ENCODE results near the gene KRTAP3-3.
"Not testable (repeated sequence)": the region's sequence is repeated elsewhere in the genome, so short reads cannot be mapped to it uniquely, and the experiment has no call there.

Gene KRTAP3-3

DNA sequence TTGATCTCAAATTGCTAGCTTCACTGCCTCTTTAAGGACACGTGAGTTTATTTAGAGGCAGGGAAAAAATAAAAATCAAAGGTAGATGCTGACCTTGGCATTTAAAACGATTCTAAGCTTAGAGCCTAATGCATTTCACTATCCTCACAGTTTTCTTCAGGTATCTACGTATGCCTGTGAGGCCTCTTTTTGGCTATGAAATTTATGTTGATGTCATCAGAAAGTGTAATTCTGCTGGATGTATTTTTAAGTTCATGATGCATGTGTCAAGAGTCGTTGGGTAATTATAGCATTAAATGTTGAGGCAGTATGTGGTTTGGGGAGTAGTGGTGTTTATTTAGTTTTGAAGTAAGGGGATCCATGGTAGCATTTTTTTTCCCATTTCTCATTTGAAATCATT lies 10.0 kb upstream of the KRTAP3-3 start:
- no peak for DNase-seq

DNA sequence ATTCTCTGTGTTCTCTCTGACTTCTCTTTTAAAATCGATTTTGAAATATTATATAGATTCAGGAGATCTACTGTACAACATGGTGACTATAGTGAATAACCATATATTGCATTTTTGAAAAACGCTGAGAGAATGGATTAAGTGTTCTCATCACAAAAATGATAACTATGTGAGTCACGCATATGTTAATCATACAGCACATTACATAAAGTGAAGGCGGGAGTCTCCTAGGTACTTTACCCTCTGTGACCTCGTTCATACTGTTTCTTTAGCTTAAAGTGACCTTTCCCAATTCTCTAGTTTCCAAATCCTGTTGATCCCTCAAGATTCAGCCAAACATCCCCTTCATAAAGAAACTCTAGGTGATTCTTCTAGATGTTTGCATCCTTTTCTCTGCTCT lies 8.8 kb upstream of the KRTAP3-3 start:
- DNase-seq, result no peak

DNA sequence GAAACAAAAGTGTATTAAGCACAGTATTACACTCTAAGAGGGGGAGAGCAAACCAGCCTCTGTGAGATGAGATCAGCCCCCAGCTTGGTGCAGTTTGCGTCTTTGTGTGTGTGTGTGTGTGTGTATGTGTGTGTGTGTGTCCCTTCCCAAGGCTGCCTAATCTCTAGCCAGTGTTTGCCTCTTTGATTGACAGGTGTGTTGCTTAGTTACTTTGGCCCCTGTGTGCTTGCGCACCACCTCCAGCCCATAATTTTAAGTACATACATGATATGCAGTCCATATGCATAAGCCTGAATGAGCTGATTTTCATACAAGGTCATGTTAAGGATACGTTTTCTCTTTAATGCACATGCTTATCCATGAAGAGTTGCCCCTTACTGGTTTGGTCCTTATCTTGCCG lies 7.8 kb upstream of the KRTAP3-3 start:
- DNase-seq, result no peak

DNA sequence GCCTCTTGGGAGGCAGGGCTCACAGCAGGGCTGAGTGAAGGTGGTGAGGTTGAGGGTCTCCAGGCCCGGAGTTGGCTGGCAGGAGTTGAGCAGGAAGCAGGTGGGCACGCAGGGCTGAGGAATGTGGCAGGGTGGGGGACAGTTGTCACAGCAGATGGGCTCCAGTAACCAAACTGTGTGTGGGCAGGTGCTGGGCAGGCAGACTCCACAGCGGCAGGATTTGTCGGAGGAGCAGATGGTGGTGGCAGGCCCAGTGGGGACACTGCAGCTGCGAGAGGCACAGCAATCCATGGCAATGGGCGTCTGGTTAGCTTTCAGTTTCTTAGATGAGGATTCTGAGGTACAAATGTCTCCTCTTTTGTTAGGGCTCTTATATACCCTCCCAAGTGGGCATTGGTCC lies 5.6 kb upstream of the KRTAP3-3 start, which contains the start of gene KRTAP3-2:
Gene KRTAP3-2, minus strand, starts transcription at position 344 of the 400 bp plus-strand sequence. Its CDS starts 53 bp downstream, at position 291.
- not testable (repeated sequence) for DNase-seq

DNA sequence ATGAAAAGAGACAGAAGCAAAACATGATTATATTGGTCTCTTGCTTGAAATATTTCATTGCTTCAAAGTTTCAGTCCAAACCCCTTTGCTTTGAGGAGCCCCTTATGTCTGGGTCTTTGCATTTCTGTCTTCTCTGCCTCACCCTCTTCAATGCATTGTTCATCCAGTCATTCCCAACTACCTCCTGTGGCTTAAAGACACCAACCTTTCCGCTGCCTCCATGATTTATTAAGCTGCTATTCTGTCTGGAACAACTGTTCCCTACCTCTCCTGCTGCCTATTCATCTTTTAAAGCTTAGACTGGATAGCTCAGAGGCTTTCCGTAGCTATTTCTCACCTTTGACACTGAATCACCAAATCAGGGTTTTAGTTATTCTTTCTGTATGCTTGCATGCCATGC lies 3.4 kb upstream of the KRTAP3-3 start:
- DNase-seq, result peak; percentile 78

DNA sequence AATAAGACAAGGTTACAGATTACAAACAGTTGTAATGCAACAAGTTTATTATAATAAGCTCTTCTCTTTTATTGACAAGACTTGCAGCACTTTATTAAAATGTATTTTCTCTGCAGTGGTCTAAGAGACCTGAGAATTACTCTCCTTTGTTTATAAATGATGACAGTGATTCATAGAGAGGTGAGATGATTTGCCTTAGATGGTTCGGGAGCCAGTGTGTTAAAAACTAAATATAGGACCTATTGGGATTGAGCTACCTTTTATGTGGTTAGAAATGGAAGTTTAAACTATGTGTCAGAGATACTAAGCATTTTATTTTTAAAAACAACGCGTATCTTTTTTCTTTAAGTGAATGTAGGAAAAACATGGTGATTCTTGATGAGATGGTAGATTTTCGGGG lies 2.9 kb upstream of the KRTAP3-3 start:
- no peak for DNase-seq

DNA sequence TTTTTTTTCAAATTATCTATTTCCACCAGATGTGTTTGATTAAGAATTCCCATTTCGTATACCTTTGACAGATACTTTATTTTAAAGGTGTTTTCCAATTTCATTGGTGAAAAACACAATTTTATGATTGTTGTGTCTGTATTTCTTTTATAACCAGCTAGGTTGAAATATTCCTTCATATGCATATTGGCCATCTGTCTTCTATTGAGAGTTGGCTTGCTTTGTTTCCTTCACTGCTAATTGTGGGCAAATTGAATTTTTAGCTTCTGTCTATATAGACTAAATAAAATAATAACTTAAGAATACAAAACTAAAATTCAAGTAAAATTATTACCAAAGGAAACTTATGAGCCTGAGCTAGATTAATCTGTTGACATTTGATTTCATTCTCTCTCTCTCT lies 1.2 kb upstream of the KRTAP3-3 start:
- no peak for DNase-seq

DNA sequence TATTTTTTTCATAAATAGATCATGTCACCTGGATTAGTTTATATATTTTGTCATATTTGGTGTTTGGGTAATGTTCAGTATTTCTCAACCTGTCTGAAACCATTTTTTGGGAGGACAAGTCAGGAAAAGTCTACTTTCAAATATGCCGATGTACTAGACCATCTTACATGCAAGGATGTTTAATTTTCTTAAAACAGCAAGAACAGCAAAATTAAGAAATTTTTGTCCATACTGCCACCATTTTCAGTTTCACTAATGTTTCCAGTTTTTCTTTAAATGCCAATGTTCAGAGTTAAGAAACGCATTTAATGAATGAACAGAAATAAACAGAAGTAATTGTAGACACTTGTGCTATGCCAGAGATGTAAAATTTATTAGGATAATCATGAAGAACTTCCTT lies 880 bp downstream of the KRTAP3-3 start:
- DNase-seq, result no peak

DNA sequence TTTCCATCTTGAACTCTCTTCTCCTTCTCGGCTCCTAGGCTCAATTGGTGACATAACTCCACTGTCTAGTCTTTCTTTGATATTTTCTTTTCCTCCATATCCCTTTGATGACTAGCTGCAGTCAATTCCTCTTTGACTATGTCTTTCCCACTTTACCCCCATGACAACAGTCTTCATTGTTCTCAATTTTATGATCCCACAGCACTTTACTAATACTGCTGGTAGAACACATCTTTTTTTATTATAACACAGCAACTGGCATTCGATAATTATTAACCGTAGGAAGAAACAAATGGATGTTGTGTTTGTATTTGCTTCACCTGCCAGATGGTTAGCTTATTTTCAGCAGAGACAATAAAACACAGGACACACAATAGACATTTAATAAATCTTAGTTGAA lies 1.3 kb downstream of the KRTAP3-3 start:
- no peak for DNase-seq

DNA sequence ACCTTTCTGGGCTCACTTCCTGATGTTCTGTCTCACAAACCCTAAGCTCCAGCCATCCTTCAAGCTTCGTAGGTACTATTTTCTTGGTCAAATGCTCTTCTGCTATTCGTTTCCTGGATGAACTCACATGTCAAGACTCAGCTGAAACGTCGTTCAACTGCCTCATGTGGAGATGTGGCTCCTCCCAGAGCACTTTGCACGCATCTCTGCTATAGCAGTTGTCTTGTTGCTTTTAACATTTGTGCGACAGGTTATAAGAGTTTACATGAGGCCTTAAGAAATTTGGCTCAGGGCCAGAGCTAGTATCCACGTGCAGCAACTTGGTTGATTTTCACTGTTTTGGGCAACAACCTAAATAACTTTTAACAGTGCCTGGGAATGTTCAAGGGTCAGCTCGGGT lies 7.0 kb downstream of the KRTAP3-3 start:
- no peak for DNase-seq

DNA sequence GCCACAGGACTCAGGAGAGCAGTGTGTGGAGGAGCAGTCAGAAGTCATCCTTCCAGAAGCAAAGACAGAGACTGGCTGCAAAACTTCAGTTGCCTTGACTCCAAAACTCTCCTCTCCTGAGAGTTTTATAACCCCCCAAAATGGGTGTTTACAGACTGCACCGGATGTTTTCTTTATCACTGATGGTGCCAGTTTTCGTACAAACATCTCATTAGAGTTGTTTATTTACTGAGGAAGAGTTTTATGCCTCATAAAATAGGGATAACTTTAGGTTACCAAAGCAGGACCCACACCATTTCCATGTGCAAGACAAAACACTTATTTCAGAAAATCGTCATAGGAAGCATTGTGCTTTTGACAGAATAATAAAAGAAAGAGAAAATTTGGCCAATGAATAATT lies 9.7 kb downstream of the KRTAP3-3 start, which contains the start of gene KRT40:
Gene KRT40, minus strand, starts transcription at position 101 of the 400 bp plus-strand sequence. Its CDS starts 53 bp downstream, at position 48.
- DNase-seq, result no peak

DNA sequence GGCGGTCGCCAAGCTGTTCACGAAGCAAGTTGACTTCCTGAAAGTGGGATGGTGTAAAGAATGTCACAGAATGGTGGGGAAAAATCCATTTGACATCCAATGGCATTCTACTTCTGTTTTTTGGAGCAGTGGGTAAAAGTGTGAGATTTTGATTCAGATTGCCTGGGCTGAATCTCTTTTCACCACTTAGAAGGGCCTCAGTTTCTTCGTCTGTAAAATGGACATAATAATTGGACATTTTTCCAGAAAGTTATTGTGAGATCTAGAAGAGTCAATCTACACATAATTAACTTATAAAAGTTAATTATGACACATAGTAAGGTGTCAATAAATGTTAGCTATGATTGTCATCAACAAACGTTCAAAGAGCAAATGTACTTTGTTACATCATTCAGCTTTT lies 12.8 kb downstream of the KRTAP3-3 start:
- no peak for DNase-seq

DNA sequence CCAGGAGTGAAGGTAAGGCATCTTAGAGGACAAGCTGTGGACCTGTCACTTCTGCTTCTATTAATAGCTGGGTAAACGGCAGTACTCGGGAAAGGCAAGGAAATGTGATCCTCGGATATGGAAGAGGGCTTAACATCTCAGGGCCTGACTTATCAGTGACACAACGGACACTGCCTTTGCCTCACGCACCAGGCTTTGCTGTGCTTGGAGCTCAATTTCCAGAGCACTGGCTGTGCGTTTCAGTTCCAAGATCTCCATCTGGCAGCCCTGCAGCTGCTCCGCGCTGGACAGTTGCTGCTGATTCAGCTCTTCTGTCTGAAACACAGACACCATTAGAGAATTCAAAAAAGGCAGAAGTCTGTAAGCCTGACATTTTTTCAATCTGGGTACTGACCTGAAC lies 13.4 kb downstream of the KRTAP3-3 start:
- peak; percentile 33 for DNase-seq

DNA sequence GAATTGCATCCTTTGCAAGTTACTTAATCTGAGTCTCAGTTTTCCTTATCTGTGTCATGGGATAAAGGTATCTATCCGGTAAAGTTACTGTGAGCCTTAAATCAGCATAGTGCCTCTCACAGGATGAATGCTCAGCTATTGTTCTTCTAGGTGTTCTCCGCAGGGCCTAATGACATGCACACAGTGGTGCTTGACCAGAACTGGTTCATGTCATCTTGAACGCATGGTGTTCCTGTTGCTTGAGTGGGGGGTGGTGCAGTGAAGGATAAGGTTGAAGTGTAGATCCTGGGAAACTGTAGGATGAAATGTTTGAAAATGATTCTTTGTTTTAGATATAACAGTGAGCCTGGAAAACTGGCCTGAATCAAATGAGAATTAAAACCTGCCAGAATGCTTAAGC lies 13.8 kb downstream of the KRTAP3-3 start:
- no peak for DNase-seq

DNA sequence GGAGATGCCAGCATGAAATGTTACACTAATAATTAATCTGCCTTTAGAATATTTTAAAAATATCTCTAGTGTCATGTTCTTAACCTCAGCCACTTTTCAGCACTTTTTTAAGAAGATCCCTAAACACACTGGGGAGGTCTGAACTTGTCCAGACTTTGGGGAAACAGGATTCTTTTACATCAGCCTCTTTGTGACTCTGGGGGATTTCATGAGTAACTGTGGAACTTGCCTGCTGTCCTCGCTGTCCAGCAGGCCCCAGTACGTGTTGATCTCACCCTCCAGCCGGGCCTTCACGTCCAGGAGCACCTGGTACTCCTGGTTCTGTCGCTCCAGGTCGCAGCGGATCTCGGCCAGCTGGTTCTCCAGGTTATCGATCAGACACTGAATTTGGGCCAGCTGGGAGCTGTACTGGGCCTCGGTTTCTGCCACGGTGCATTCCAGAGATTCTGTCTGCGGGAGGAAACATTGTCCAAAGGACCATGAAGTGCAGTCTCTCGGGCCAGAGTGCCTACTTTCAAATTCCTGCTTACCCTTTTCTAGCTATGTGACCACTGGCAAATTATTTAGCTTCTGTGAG lies 15.3 kb downstream of the KRTAP3-3 start:
- no peak for DNase-seq

DNA sequence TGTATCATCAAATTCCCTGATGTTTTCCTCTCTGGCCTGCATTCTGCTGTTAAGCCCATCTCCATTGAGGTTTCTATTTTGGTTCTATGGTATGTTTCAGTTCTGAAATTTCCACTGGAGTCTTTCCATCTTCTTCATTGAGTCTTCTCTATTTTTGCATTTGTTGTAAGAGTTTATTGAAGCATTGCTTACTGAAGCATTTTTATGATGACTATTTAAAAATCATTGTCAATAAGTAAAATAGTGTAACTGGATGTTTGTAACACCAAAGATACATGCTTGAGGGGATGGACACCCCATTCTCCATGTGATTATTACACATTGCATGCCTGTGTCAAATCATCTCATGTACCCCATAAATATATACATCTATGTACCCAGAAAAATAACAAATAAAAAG lies 18.4 kb downstream of the KRTAP3-3 start:
- no peak for DNase-seq

DNA sequence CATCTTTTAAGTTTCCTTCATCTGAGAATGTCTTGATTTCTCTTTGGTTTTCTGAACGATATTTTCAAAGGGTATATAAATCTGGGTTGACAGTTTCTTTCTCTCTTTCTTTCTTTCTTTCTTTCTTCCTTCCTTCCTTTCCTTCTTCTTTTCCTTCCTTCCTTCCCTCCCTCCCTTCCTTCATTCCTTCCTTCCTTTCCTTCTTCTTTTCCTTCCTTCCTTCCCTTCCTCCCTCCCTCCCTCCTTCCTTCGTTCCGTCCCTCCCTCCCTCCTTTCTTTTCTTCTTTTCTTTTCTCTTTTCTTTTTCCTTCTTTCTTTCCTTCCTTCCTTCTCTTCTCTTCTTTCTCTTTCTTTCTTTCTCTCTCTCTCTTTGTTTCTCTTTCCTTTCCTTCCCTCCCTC lies 19.6 kb downstream of the KRTAP3-3 start:
- DNase-seq, result no peak

DNA sequence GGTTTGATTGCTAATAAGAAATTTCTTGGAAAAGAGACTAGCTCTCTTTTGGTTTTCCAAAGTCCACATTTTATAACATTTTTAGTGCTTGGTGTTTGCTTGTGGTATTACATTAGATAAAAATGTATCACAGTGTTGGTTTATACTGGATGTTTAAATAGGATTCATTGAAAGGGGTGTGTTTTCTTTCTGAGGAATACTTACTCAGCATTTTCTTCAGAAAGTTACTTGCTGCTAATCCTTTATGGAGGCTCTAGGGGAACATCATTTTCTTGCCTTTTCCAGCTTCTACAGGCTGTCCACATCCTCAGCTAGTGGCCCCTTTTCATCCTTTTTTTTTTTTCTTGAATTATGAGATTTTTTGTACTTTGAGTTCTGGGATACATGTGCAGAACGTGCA lies 26.4 kb downstream of the KRTAP3-3 start:
- DNase-seq, result no peak

DNA sequence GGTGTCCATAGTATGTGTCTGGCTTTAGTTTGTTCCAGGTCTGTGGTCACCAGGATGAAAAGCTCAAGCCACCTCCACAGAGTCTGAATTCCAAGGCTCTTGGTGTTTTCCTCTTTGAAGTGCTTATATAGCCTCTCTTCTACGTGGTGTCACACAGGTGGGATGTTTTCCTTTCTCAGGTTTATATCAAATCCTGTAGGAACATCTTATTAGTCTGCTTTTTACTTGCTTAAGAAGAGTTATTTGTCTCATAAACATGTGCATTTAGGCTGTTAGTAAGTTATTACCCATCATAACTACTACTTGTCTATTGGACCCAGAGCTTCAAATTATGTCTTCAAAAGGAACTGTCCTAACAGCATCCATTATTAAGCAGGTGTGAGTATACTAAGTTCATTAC lies 27.1 kb downstream of the KRTAP3-3 start, which contains the start of gene KRT39:
Gene KRT39, minus strand, starts transcription at position 101 of the 400 bp plus-strand sequence. Its CDS starts 92 bp downstream, at position 9.
- DNase-seq, result no peak

DNA sequence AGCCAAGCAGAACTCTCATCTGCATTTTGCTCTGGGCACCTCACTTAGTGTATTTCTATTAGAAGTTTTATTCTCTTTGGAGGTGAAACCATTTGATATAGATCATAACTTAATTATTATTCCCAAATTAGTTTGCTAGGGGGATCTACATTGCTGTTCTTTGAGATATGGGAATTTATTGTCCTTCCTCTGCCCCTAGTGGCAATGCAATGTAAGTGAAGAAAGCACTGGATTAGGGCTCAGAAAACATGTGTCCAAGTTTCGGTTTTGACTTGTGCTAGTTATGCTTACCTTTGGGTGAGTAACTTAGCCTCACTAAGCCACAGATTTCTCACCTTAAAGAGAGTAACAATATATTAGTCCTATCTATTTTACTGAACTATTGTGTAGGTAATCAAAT lies 30.1 kb downstream of the KRTAP3-3 start:
- DNase-seq, result no peak

DNA sequence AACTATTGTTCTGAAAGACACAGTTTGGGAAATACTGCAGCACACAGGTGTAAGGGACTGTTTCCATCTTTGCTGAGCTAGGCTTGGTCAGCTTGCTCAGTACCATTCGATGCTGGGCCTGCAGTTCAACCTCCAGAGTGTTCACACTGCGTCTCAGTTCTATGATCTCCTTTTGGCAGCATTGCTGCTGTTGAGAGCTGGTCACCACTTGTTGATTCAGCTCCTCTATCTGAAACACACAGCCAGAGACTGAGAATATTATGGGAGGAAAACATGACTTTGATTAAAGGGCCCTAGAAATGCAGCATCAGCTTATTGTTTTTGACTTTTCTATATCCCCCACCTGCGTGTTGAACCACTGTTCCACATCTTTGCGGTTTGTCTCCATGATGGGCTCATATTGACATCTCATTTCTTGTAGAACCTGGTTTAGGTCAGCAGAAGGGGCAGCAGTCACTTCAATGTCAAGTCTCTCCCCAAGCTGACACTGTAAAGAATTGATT lies 31.9 kb downstream of the KRTAP3-3 start:
- DNase-seq, result no peak

DNA sequence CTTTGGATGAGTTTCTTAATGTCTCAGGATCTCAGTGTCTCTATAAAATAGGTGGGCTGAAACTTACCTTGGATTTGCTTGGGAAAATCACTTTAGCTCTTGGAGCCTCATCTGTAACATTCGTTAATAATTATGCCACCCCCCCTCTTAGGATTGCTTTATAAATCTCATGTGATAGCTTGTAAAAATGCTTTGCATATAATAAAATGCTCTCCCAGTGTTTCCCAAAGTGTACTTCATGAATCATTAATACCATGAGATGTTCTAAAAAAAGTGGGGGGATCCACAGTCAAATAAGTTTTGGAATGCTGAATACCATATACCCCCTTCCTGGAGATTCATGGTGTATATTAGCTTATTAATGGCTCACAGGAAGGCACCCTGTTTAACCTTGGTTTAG lies 32.4 kb downstream of the KRTAP3-3 start:
- DNase-seq, result no peak

DNA sequence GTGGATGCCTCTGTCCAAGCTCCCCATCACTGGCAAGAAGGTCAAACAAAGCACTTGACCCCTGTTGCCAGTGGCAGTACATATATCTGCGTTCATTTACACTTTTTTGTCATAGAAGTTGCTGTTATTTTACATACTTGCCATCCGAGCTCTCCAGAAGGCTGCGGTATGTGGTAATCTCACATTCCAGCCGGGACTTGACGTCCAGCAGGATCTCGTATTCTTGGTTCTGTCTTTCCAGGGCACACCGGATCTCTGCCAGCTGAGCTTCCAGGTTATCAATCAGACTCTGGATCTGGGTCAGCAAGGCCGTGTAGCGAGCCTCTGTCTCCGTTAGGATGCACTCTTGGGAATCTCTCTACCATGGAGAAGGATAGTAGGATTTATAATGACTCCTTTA lies 33.8 kb downstream of the KRTAP3-3 start:
- no peak for DNase-seq

DNA sequence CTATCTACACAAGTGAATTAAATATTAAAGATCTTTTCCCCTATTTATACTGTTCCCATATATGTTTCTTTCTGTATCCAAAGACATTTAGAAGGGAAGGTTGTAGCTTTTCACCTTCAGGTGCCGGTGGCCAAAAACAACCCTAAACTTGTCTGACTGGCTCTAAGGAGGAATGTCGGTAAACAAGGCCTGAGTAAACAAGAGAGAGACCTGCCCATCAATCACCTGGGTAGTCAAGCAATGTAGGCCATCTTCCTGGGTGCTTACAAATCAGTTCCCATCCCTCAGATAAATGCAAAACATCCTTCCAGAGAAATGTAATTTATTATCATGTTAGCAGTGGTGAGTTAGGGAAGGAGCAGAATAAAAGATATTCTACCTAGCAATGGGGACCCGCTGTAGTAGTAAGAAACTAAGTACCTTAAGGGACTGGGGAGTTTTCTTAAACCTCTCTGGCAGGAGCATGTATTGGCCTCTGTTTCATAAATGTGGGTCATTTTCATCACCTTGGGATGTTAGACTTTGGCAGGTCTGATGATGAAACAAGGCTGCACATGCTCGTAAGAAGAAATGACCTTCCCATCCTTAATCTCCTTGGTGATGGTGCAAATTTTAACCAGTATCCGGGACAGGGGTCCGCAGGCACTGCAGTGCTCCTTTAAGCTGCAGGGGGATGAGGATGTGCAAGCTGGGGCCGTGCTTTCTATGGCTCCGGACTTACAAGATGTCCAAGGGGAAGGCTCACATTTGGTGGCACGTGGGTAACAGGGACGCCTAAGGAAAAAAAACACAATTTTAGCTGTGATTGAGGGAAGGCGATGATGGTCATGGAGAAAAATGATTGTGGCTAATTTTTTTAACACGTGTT lies 35.6 kb downstream of the KRTAP3-3 start:
- no peak for DNase-seq
